GM12891 (cell line): ENCODE measurements around the gene MYH14.

Experiments
- DNase-seq: peaks from one replicate; pipeline ENCODE4 v3.0.0; 2011; ENCODE audit warnings: low spot score; ENCODE audit not compliant: insufficient read length
- FAIRE-seq: peaks from 2 replicates; lab custom pipeline; 2011; peaks lifted over from hg19 to GRCh38; lab: Jason Lieb, UNC
- PAX5 ChIP-seq: IDR thresholded peaks from 2 replicates; pipeline ENCODE4 v1.6.1; 2011; ENCODE audit warnings: low read length, moderate library complexity, mild to moderate bottlenecking; ENCODE audit not compliant: insufficient read depth, severe bottlenecking
- POLR2A ChIP-seq: IDR thresholded peaks from 2 replicates; pipeline ENCODE4 v1.6.1; 2011; ENCODE audit warnings: low read depth, low read length, control low read depth
- POLR2AphosphoS5 ChIP-seq: IDR thresholded peaks from 2 replicates; pipeline ENCODE4 v1.6.1; 2011; ENCODE audit warnings: low read depth, low read length, control low read depth
- POU2F2 ChIP-seq: IDR thresholded peaks from 2 replicates; pipeline ENCODE4 v1.6.1; 2011; ENCODE audit warnings: low read depth, mild to moderate bottlenecking, control low read depth, low read length, moderate library complexity
- SPI1 ChIP-seq: IDR thresholded peaks from 2 replicates; pipeline ENCODE4 v1.6.1; 2011; ENCODE audit warnings: low read depth, low read length, control low read depth
- TAF1 ChIP-seq: IDR thresholded peaks from 2 replicates; pipeline ENCODE4 v1.6.1; 2011; ENCODE audit warnings: low read depth, low read length, control low read depth

The MYH14 gene

DNA sequence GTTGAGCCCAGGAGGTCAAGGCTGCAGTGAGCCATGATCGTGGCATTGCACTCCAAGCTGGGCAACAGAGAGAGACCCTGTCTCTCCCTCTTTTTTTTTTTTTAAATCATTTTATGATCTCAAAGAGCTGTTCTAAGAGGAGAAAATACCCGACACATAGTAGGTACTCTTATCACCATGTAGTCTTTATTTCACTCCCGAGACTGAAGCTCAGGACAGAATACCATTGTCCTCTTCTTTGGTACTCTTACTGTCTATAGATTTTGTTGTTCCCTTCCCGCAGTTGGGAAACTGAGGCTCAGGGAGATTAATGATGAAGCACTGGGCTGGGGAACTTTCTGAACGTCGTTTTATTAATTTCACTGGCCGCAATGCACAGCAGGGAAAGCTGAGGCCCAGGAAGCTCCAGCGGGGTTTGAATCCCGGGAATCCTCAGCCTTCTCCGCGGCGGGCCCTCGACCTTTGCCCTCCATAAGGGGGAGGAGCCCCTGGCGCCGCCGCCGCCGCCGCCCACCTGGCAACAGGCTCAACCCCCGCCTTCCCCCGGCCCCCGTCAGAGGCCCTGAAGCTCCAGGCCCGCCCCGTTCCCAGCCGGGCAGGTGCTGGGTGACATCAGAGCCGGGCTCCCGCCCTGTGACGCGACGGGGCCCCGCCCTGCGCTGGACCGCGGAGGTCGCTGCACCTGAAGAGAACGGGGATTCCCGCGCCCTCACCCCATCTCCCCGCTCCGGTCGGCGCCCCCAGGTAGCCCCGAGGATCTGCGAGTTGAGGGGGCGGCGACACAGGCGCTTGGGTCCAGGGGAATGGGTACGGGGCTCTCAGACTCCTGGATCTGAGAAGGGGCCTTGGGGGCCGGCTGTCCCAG is 1.6 kb downstream of the MYH14 start:
- TF ChIP-seq POLR2AphosphoS5 (no peak), POLR2A (no peak), TAF1 (no peak), POU2F2 (no peak), SPI1 (no peak), PAX5 (no peak)
- FAIRE-seq (no peak), DNase-seq (no peak)

DNA sequence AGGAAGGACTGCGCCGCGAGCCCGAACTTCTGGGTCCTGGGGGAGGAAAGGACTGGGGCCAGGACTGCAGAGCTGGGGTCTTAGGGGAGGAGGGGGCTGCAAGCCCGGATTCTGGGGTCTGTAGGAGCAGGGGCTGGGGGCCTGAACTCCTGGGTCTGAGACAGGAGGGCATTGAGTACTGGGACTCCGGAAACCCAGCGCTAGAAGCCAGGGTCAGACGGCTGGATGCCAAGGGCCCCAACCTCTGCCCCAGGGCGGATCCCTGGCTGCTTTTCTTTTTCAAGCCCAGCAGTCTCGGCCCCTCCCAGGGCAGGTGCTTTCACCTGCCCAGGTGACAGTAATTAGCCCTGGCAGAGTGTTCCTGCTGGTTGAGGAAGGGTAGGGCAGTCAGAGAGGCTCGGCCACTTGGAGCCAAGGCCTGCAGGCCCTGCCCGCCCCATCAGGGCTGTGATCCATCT is 2.3 kb downstream of the MYH14 start:
- no peak for DNase-seq
- no peak for TF ChIP-seq SPI1
- TF ChIP-seq POU2F2 = no peak
- FAIRE-seq = no peak

DNA sequence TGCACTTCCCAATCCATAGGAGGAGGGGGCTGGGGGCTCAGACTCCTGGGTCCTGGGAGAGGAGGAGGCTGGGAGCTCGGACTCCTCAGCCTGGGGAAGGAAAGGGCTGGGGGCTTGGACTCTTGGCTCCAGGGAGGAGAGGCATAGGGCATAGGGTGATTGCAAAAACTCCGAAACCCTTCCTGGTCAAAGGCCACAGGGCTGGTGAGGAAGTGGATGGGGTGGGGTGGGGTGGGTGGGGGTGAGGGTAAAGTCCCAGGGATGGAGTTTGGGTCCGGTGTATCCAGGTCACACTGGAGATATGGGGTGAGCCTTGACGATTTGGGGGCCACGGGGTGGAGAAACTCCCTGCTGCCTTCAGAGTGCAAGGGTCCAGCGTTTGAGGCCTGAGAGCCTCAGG is 2.8 kb downstream of the MYH14 start:
- no peak for FAIRE-seq
- DNase-seq = no peak

DNA sequence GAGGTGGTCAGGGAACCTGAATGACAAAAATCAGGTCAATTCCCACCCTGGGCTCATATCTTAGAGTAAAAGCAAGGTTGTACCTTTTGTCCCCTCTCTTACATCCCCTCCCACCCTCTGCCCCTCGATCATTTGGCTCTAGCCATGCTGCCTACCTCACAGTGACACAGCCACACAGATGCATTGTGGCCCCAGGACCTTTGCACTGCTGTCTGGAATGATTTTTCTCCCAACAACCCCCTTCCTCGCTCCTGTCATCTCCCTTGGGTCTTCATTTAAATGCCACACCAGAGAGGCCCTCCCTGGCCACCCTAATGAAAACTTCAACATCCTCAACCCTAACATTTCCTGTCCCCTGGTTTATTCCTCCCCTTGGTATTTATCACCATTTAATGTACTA is 4.3 kb downstream of the MYH14 start:
- FAIRE-seq (no peak), DNase-seq (no peak)
- TF ChIP-seq TAF1 = no peak
- no peak for TF ChIP-seq POLR2AphosphoS5
- TF ChIP-seq POU2F2 = no peak
- TF ChIP-seq SPI1 = no peak
- TF ChIP-seq PAX5 = no peak
- no peak for TF ChIP-seq POLR2A

More for the DNA sequence above, 2.8 kb downstream of the MYH14 start:
- TF ChIP-seq POLR2AphosphoS5 (no peak), PAX5 (no peak), POLR2A (no peak), POU2F2 (no peak), TAF1 (no peak), SPI1 (no peak)

DNA sequence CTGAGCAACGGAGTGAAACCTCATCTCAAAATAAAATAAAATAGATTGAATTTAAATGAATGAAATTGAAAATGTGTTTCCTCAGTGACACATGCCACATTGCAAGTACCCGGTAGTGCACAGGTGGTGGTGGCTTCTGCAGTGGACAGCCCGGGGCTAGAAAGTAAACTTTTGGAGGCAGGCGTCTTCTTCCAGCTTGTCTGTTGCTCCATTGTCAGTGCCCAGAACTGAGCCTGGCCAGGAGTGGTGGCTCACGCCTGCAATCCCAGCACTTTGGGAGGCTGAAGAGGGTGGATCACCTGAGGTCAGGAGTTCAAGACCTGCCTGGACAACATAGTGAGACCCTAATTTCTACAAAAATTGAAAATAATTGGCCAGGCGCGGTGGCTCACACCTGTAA is 5.7 kb downstream of the MYH14 start:
- FAIRE-seq = no peak
- no peak for DNase-seq
- TF ChIP-seq POU2F2 (no peak), POLR2A (no peak), TAF1 (no peak), SPI1 (no peak), POLR2AphosphoS5 (no peak), PAX5 (no peak)

DNA sequence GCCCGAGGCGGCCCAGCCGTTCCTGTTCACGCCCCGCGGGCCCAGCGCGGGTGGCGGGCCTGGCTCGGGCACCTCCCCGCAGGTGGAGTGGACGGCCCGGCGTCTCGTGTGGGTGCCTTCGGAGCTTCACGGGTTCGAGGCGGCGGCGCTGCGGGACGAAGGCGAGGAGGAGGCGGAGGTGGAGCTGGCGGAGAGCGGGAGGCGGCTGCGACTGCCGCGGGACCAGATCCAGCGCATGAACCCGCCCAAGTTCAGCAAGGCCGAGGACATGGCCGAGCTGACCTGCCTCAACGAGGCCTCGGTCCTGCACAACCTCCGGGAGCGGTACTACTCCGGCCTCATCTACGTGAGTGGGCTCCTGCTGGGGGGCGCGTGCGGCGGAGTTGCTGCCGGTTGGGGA is 7.0 kb downstream of the MYH14 start:
- TF ChIP-seq TAF1 = no peak
- TF ChIP-seq SPI1 = no peak
- no peak for TF ChIP-seq POLR2A
- no peak for TF ChIP-seq POLR2AphosphoS5
- no peak for TF ChIP-seq PAX5
- no peak for TF ChIP-seq POU2F2
- FAIRE-seq (no peak), DNase-seq (no peak)

DNA sequence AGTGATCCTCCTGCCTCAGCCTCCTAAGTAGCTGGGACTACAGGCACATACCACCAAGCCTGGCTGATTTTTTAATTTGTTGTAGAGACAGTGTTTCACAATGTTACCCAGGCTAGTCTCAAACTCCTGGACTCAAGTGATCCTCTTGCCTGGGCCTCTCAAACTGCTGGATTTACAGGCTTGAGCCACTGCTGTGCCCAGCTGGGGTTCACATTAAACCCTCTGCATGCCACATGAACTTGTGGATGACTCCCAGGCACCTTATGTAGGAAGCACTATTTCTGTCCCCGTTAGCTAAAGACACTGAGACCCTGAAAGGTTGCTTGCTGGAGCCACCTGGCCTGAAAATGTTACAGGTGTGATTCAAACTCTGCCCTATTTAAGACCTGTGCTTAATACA is 10.5 kb downstream of the MYH14 start:
- TF ChIP-seq POU2F2 (no peak), PAX5 (no peak), POLR2AphosphoS5 (no peak), SPI1 (no peak), POLR2A (no peak), TAF1 (no peak)
- no peak for FAIRE-seq
- DNase-seq = no peak

GRCh38 chr19:50214699-50215543 is 11.5 kb downstream of the MYH14 start:
- TF ChIP-seq TAF1 (no peak), SPI1 (no peak), POU2F2 (no peak), PAX5 (no peak), POLR2AphosphoS5 (no peak), POLR2A (no peak)
- FAIRE-seq = no peak
- no peak for DNase-seq

- no peak for TF ChIP-seq SPI1
- no peak for FAIRE-seq
- DNase-seq = no peak
These were observed 12.4 kb downstream of the MYH14 start for GRCh38 chr19:50215820-50216219.
